Liver (tissue), 9 donors: ENCODE measurements around the gene MAP3K19. TPM values are rescaled to one million over a fixed set of nuclear protein-coding genes. Genes with fewer than 3 reads are reported as not detected.

ENCODE experiments used
- DNase-seq: peaks from one replicate; pipeline ENCODE4 v3.0.0-alpha.2; 2017; ENCODE audit warnings: low spot score
- H3K27ac ChIP-seq, 2 donors: one replicate each; pipeline ENCODE4 v1.7.0; 2013; ENCODE audit warnings: inconsistent platforms in 2 of 2, low read length in 2 of 2, control low read depth in 1 of 2, low read depth in 1 of 2, mild to moderate bottlenecking in 1 of 2
- H3K27me3 ChIP-seq, 4 donors: one replicate each; pipeline versions ENCODE4 v1.6.1 to v1.7.0; 2013; ENCODE audit warnings: low read length in 3 of 4, inconsistent platforms in 1 of 4, mild to moderate bottlenecking in 1 of 4, moderate library complexity in 1 of 4; ENCODE audit not compliant: control insufficient read depth in 4 of 4, insufficient read depth in 4 of 4
- H3K36me3 ChIP-seq, 4 donors: one replicate each; pipeline versions ENCODE4 v1.6.1 to v1.7.0; 2013; ENCODE audit warnings: low read length in 3 of 4, mild to moderate bottlenecking in 3 of 4, low read depth in 1 of 4, moderate library complexity in 1 of 4; ENCODE audit not compliant: control insufficient read depth in 4 of 4, insufficient read depth in 3 of 4
- H3K4me1 ChIP-seq, 4 donors: one replicate each; pipeline versions ENCODE4 v1.6.1 to v1.7.0; 2013; ENCODE audit warnings: low read length in 3 of 4, mild to moderate bottlenecking in 3 of 4, moderate library complexity in 1 of 4; ENCODE audit not compliant: control insufficient read depth in 4 of 4, insufficient read depth in 4 of 4
- H3K4me3 ChIP-seq, 3 donors: one replicate each; pipeline versions ENCODE4 v1.6.1 to v1.7.0; 2013; ENCODE audit warnings: low read length in 3 of 3, control low read depth in 1 of 3, low read depth in 1 of 3, mild to moderate bottlenecking in 1 of 3
- H3K9ac ChIP-seq, 2 donors: one replicate each; pipeline ENCODE4 v1.7.0; 2013; ENCODE audit warnings: low read length in 2 of 2, mild to moderate bottlenecking in 2 of 2, moderate library complexity in 2 of 2, control low read depth in 1 of 2, low read depth in 1 of 2
- H3K9me3 ChIP-seq, 4 donors: one replicate each; pipeline versions ENCODE4 v1.6.1 to v1.7.0; 2013; ENCODE audit warnings: low read length in 3 of 4; ENCODE audit not compliant: control insufficient read depth in 4 of 4
- ATF3 ChIP-seq: IDR thresholded peaks from 2 replicates; pipeline ENCODE4 v1.6.1; 2016; ENCODE audit warnings: antibody characterized with exemption
- CTCF ChIP-seq: fragments of 150-350 bp; IDR thresholded peaks from 2 replicates; pipeline ENCODE4 v1.5.1; 2017; ENCODE audit warnings: improper control_type of control experiment, low read depth, low read length; ENCODE audit not compliant: missing input control
- FOXA2 ChIP-seq: IDR thresholded peaks from 2 replicates; pipeline ENCODE4 v1.6.1; 2016; ENCODE audit warnings: antibody characterized with exemption
- GABPA ChIP-seq, 2 donors: IDR thresholded peaks in 1 of 2; conservative IDR thresholded peaks in 1 of 2; 2 replicates each; pipeline ENCODE4 v1.6.1; 2016; ENCODE audit warnings: antibody characterized with exemption in 2 of 2, mild to moderate bottlenecking in 1 of 2, moderate library complexity in 1 of 2
- HNF4A ChIP-seq, 2 donors: conservative IDR thresholded peaks; 2 replicates each; pipeline ENCODE4 v1.6.1; 2016; ENCODE audit warnings: antibody characterized with exemption in 2 of 2, mild to moderate bottlenecking in 2 of 2
- HNF4G ChIP-seq: IDR thresholded peaks from 2 replicates; pipeline ENCODE4 v1.6.1; 2016; ENCODE audit warnings: antibody characterized with exemption
- JUND ChIP-seq, 2 donors: IDR thresholded peaks; 2 replicates each; pipeline ENCODE4 v1.6.1; 2016; ENCODE audit warnings: antibody characterized with exemption in 2 of 2
- MAX ChIP-seq: IDR thresholded peaks from 2 replicates; pipeline ENCODE4 v1.6.1; 2016; ENCODE audit warnings: antibody characterized with exemption
- REST ChIP-seq: IDR thresholded peaks from 2 replicates; pipeline ENCODE4 v1.6.1; 2016; ENCODE audit warnings: antibody characterized with exemption, mild to moderate bottlenecking
- RXRA ChIP-seq, 2 donors: IDR thresholded peaks; 2 replicates each; pipeline ENCODE4 v1.6.1; 2017 to 2018; ENCODE audit warnings: antibody characterized with exemption in 2 of 2, mild to moderate bottlenecking in 1 of 2
- SP1 ChIP-seq: IDR thresholded peaks from 2 replicates; pipeline ENCODE4 v1.6.1; 2018; ENCODE audit warnings: antibody characterized with exemption, mild to moderate bottlenecking
- TAF1 ChIP-seq: conservative IDR thresholded peaks from 2 replicates; pipeline ENCODE4 v1.6.1; 2016; ENCODE audit warnings: antibody characterized with exemption, mild to moderate bottlenecking
- ZBTB33 ChIP-seq: IDR thresholded peaks from 2 replicates; pipeline ENCODE4 v1.6.1; 2016; ENCODE audit warnings: antibody characterized with exemption
- WGBS: extraction: QIAGEN DNeasy Blood & Tissue Kit; methylation state at CpG from one replicate; pipeline ENCODE4 v1.1.7; 2013; 5-methylcytosine and 5-hydroxymethylcytosine counted together
- polyA plus RNA-seq, 2 donors: library from polyadenylated mRNA; stranded (reverse) in 1 of 2; unstranded in 1 of 2; fragments of 200-250 nt in 1 of 2; fragments of >200 nt in 1 of 2; fragmentation: Nextera tagmentation in 1 of 2; extraction: Ambion mirVana in 1 of 2; gene quantifications; one replicate each; pipeline versions ENCODE4 v1.2.1 to v1.2.3, GENCODE V29; 2013 to 2015
- total RNA-seq, 2 donors: library from RNA; depleted of rRNA; stranded (reverse); fragments of >200 nt; gene quantifications; one replicate each; pipeline ENCODE4 v1.2.3, GENCODE V29; 2014
- donor health status: healthy.
- donor health status: healthy.
- donor health status: healthy.
- donor health status: healthy.
- donor health status: healthy.

Gene MAP3K19
- total and polyA plus RNA-seq, 4 donors = not detected

GRCh38 chr2:135095591-135095990, 48.3 kb upstream of the MAP3K19 start:
- peaks cover 2 to 14% (median 9%) of the 10 kb centered on the region in 4 donors for H3K36me3 ChIP-seq
- TF ChIP-seq HNF4G (no peak), MAX (no peak), HNF4A (conservative IDR thresholded peaks at IDR 0.05) (no peak), FOXA2 (no peak), ATF3 (no peak), CTCF (no peak), JUND (IDR thresholded peaks at IDR 0.05) (no peak), RXRA (IDR thresholded peaks at IDR 0.05) (no peak), ZBTB33 (no peak)
- WGBS = 95% methylated on average over 3 of the region's 3 CpGs
- no peaks in the 10 kb centered on the region for H3K27me3 ChIP-seq
- DNase-seq = no peak
- H3K9me3 ChIP-seq = no peaks in the 10 kb centered on the region
- no peak overlapping the region for H3K27ac ChIP-seq
- no peak overlapping the region for H3K9ac ChIP-seq
- H3K4me3 ChIP-seq = no peak overlapping the region
- H3K4me1 ChIP-seq = peaks cover 0 to 14% (median 9%) of the 10 kb centered on the region in 4 donors

- no peak overlapping the region for H3K27ac ChIP-seq
- no peak for DNase-seq
- H3K9me3 ChIP-seq = no peaks in the 10 kb centered on the region
- WGBS = 87% methylated on average over 2 of the region's 2 CpGs
- peaks cover 0 to 14% (median 6%) of the 10 kb centered on the region in 4 donors for H3K4me1 ChIP-seq
- H3K4me3 ChIP-seq = no peak overlapping the region
- H3K27me3 ChIP-seq = no peaks in the 10 kb centered on the region
- H3K9ac ChIP-seq = no peak overlapping the region
- TF ChIP-seq HNF4A (conservative IDR thresholded peaks at IDR 0.05) (no peak), HNF4G (no peak), MAX (no peak), JUND (IDR thresholded peaks at IDR 0.05) (no peak), SP1 (no peak), TAF1 (no peak), ZBTB33 (no peak), GABPA (IDR thresholded peaks at IDR 0.05 in 1 of 2, conservative IDR thresholded peaks at IDR 0.05 in 1 of 2) (no peak), FOXA2 (no peak), REST (no peak)
- H3K36me3 ChIP-seq = peaks cover 2 to 14% (median 9%) of the 10 kb centered on the region in 4 donors
Observed at GRCh38 chr2:135094508-135094907, 47.3 kb upstream of the MAP3K19 start.
